Colonic mucosa (tissue), 4 donors: Measurements from ENCODE around the gene MEA1. TPM values are rescaled to one million over a fixed set of nuclear protein-coding genes. Genes with fewer than 3 reads are reported as not detected.

ENCODE experiments used
- DNase-seq: peaks from one replicate; pipeline ENCODE4 v3.0.0-alpha.2; 2020
- H3K27ac ChIP-seq: fragments of 200-600 bp; one replicate; pipeline ENCODE4 v1.8.0; 2021
- H3K27me3 ChIP-seq: fragments of 200-600 bp; one replicate; pipeline ENCODE4 v1.8.0; 2021
- H3K36me3 ChIP-seq: fragments of 200-600 bp; one replicate; pipeline ENCODE4 v1.8.0; 2021
- H3K4me1 ChIP-seq: fragments of 200-600 bp; one replicate; pipeline ENCODE4 v1.8.0; 2021; ENCODE audit warnings: mild to moderate bottlenecking
- H3K4me3 ChIP-seq: fragments of 200-600 bp; one replicate; pipeline ENCODE4 v1.8.0; 2021
- H3K9ac ChIP-seq, 2 donors: one replicate each; pipeline ENCODE4 v1.7.0; 2013; ENCODE audit warnings: control low read depth in 2 of 2, low read depth in 2 of 2, low read length in 2 of 2
- H3K9me3 ChIP-seq: fragments of 200-600 bp; one replicate; pipeline ENCODE4 v1.8.0; 2021
- CTCF ChIP-seq: fragments of 200-600 bp; IDR thresholded peaks from one replicate; pipeline ENCODE4 v1.8.0; 2022; ENCODE audit warnings: antibody characterized with exemption, mild to moderate bottlenecking
- intact Hi-C: fragments of 100-400 bp; cut with DNase I; formaldehyde crosslinking; loops from one replicate; pipeline ENCODE4 v1.14.1; 2022
- total RNA-seq, 2 donors: library from RNA; stranded (reverse); fragmentation: NEBNext Ultra II Directional in 1 of 2; extraction: Animal tissue kit (Norgen Biotek cat#: 25700) in 1 of 2; gene quantifications; one replicate each; pipeline ENCODE4 v1.2.1, GENCODE V29; 2021
- donor health status: healthy.
- donor health status: DM: no; HTN: no; CAD: no.
- donor health status: DM: no; HTN: no; CAD: no.

The MEA1 gene
- total RNA-seq, 2 donors from 2014 or later, result 43.7 to 54.5 TPM

DNA sequence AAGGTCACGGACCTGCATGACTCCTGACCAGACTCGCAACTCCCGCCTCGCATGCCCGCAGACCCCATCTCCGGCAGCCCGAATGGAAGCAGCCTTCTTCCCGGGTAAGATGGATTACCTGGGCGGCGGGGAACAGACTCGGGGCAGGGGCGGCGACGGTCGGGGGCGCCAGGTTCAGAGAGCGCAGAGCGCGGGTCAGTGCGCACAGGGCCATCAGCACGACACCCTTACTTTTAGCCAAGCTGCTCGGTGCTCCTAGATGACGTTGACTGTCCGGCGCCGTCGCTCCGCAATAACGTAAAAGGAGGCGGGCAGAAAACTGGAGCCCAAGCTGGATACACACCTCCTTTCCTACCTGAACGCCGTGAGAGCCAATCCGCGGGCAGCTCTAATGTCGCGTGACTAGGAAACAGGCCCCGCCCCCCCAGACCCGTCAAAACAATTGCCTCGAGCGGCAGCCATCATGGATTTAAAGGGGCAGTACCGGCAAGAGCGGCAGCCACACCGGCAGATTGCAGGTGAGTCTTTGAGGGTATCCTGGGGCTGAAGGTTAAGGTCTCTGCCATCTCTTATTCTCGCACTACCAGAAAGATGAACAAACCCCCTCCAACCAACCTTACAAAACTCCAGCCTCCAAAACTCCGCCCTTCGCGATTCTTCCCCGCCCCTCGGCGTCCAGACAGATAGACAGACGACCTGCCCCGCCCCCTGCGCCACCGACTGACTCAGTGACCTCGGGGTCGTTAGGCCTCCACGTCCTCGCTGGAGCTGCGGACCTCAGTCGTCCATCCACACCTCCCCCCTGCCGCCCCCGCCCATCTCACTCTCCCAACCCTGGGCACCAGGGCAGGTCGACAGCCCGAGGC lies 45.7 kb upstream of the MEA1 start, which contains the start of the genes KLC4 and MRPL2:
TSS of gene KLC4 (plus strand) at position 464 of the 866 bp plus-strand sequence. CDS start 1,705 bp downstream, outside the sequence.
TSS of gene MRPL2 (minus strand) at position 267 of the 866 bp plus-strand sequence. CDS start at position 214, 53 bp downstream.
- Histone ChIP-seq H3K36me3 (no peaks in the 10 kb centered on the region), H3K4me3 (peak within 1 kb of the TSS; percentile 55), H3K9ac (peak within 1 kb of the TSS; percentile 88 to 98), H3K27me3 (no peaks in the 10 kb centered on the region), H3K27ac (peak within 1 kb of the TSS; percentile 94), H3K4me1 (peaks cover 11% of the 10 kb centered on the region), H3K9me3 (no peaks in the 10 kb centered on the region)
- intact Hi-C loops, result no loop called here
- peak; percentile 99 for DNase-seq
- no peak for TF ChIP-seq CTCF

DNA sequence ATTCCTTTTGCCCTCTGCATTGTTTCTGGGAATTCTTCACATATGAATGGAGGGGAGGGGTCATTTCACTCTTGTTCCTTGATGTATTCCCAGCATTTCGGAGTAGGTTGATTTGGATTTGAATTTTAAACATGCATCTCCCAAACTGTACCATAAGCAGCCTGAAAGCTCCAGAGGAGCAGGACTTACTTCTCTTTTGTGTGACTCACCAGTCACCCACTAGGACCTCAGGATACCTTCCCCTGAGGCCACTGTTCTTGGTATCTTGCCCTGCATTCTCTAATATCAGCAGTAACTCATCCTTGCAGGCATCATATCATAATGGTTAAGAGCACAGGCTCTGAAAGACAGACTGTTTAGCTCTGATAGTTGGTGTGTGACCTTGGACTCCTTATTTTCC lies 44.8 kb upstream of the MEA1 start:
- Histone ChIP-seq H3K4me1 (peaks cover 11% of the 10 kb centered on the region), H3K27ac (no peak overlapping the region), H3K4me3 (peak overlapping the region; percentile 55), H3K9ac (peak overlapping the region; percentile 88 to 98), H3K27me3 (no peaks in the 10 kb centered on the region), H3K9me3 (no peaks in the 10 kb centered on the region), H3K36me3 (no peaks in the 10 kb centered on the region)
- no peak for TF ChIP-seq CTCF
- intact Hi-C loops, result no loop called here
- no peak for DNase-seq

GRCh38 chr6:43055966-43056365 lies 42.2 kb upstream of the MEA1 start:
- DNase-seq, result no peak
- Histone ChIP-seq H3K9ac (no peak overlapping the region), H3K27me3 (no peaks in the 10 kb centered on the region), H3K9me3 (no peaks in the 10 kb centered on the region), H3K4me3 (no peak overlapping the region), H3K36me3 (no peaks in the 10 kb centered on the region), H3K4me1 (peaks cover 14% of the 10 kb centered on the region), H3K27ac (no peak overlapping the region)
- intact Hi-C loops, result no loop called here
- TF ChIP-seq CTCF, result no peak

- no peak for DNase-seq
- Histone ChIP-seq H3K4me3 (peak overlapping the region; percentile 84), H3K27ac (peak overlapping the region; percentile 87), H3K9me3 (no peaks in the 10 kb centered on the region), H3K4me1 (peaks cover 14% of the 10 kb centered on the region), H3K36me3 (no peaks in the 10 kb centered on the region), H3K9ac (peak overlapping the region; percentile 48 to 92), H3K27me3 (no peaks in the 10 kb centered on the region)
- intact Hi-C loops, result no loop called here
- no peak for TF ChIP-seq CTCF
These were observed 40.6 kb upstream of the MEA1 start for GRCh38 chr6:43054206-43054943.

GRCh38 chr6:43053545-43054205 lies 39.9 kb upstream of the MEA1 start, which contains the start of gene CUL7:
Gene CUL7 (minus strand): TSS chr6:43053851. CDS start chr6:43052788, 1,063 bp downstream.
- no peak for TF ChIP-seq CTCF
- H3K27ac ChIP-seq, result peak within 1 kb of the TSS; percentile 87
- H3K9ac ChIP-seq, result peak within 1 kb of the TSS; percentile 89 to 92
- H3K36me3 ChIP-seq, result no peaks in the 10 kb centered on the region
- intact Hi-C loops, result no loop called here
- peaks cover 14% of the 10 kb centered on the region for H3K4me1 ChIP-seq
- peak within 1 kb of the TSS; percentile 84 for H3K4me3 ChIP-seq
- H3K27me3 ChIP-seq, result no peaks in the 10 kb centered on the region
- H3K9me3 ChIP-seq, result no peaks in the 10 kb centered on the region
- peak; percentile 95 for DNase-seq
